Measurements from ENCODE around the gene ANGPTL1. TPM values are rescaled to one million over a fixed set of nuclear protein-coding genes. Genes with fewer than 3 reads are reported as not detected.

Gene ANGPTL1
- total RNA-seq, 1 experiment from 2014 or later: not detected

GRCh38 chr1:178825167-178825566, 45.7 kb downstream of the ANGPTL1 start:
- no peak overlapping the region for H3K4me3 ChIP-seq (ENCODE audit: low read length)
- H3K9ac ChIP-seq (ENCODE audit: low read length): no peak overlapping the region
- no peak overlapping the region for H3K27ac ChIP-seq (ENCODE audit: low read length)
- no peaks in the 10 kb centered on the region for H3K9me3 ChIP-seq (ENCODE audit: low read length)
- peaks cover 70% of the 10 kb centered on the region for H3K36me3 ChIP-seq (ENCODE audit: insufficient read depth, low read length)
- H3K4me2 ChIP-seq (ENCODE audit: low read depth, low read length, poor library complexity, severe bottlenecking): no peak overlapping the region
- no peaks in the 10 kb centered on the region for H3K27me3 ChIP-seq (ENCODE audit: low read length)
- peaks cover 81% of the 10 kb centered on the region for H3K79me2 ChIP-seq (ENCODE audit: low read length)
- no peak overlapping the region for H2AFZ ChIP-seq (ENCODE audit: low read length)
- no peaks in the 10 kb centered on the region for H3K9me2 ChIP-seq (replicated peaks; ENCODE audit: insufficient read depth, low read length)
- no peaks in the 10 kb centered on the region for H3K4me1 ChIP-seq (ENCODE audit: low read length)
- H4K20me1 ChIP-seq (ENCODE audit: insufficient read depth, low read depth, low read length): no peaks in the 10 kb centered on the region; the same call in 1 of the 2 replicates
- DNase-seq: no peak

- no peak for DNase-seq
- H3K4me1 ChIP-seq (ENCODE audit: low read length): no peaks in the 10 kb centered on the region
- no peak overlapping the region for H3K4me2 ChIP-seq (ENCODE audit: low read depth, low read length, poor library complexity, severe bottlenecking)
- peaks cover 77% of the 10 kb centered on the region for H3K36me3 ChIP-seq (ENCODE audit: insufficient read depth, low read length)
- H3K9me3 ChIP-seq (ENCODE audit: low read length): no peaks in the 10 kb centered on the region
- no peak overlapping the region for H2AFZ ChIP-seq (ENCODE audit: low read length)
- no peak overlapping the region for H3K27ac ChIP-seq (ENCODE audit: low read length)
- H3K27me3 ChIP-seq (ENCODE audit: low read length): no peaks in the 10 kb centered on the region
- H3K4me3 ChIP-seq (ENCODE audit: low read length): no peak overlapping the region
- no peak overlapping the region for H3K9ac ChIP-seq (ENCODE audit: low read length)
- H3K79me2 ChIP-seq (ENCODE audit: low read length): peaks cover 87% of the 10 kb centered on the region
- no peaks in the 10 kb centered on the region for H3K9me2 ChIP-seq (replicated peaks; ENCODE audit: insufficient read depth, low read length)
- peaks cover 3% of the 10 kb centered on the region; the same call in 1 of the 2 replicates for H4K20me1 ChIP-seq (ENCODE audit: insufficient read depth, low read depth, low read length)
Observed at GRCh38 chr1:178821134-178821866, 49.6 kb downstream of the ANGPTL1 start.

- H3K4me1 ChIP-seq (ENCODE audit: low read length): peaks cover 2% of the 10 kb centered on the region; the same call in 1 of the 2 replicates
- peaks cover 82% of the 10 kb centered on the region for H3K36me3 ChIP-seq (ENCODE audit: insufficient read depth, low read length)
- no peak overlapping the region for H3K9ac ChIP-seq (ENCODE audit: low read length)
- no peak overlapping the region for H3K4me3 ChIP-seq (ENCODE audit: low read length)
- no peaks in the 10 kb centered on the region for H3K27me3 ChIP-seq (ENCODE audit: low read length)
- H4K20me1 ChIP-seq (ENCODE audit: insufficient read depth, low read depth, low read length): peaks cover 3% of the 10 kb centered on the region; the same call in 1 of the 2 replicates
- H3K79me2 ChIP-seq (ENCODE audit: low read length): peaks cover 92% of the 10 kb centered on the region
- H3K27ac ChIP-seq (ENCODE audit: low read length): no peak overlapping the region
- no peak overlapping the region for H2AFZ ChIP-seq (ENCODE audit: low read length)
- DNase-seq: no peak
- H3K9me2 ChIP-seq (replicated peaks; ENCODE audit: insufficient read depth, low read length): no peaks in the 10 kb centered on the region
- no peaks in the 10 kb centered on the region for H3K9me3 ChIP-seq (ENCODE audit: low read length)
- no peak overlapping the region for H3K4me2 ChIP-seq (ENCODE audit: low read depth, low read length, poor library complexity, severe bottlenecking)
Observed at GRCh38 chr1:178819123-178819522, 51.8 kb downstream of the ANGPTL1 start.

GRCh38 chr1:178818416-178818815, 52.5 kb downstream of the ANGPTL1 start:
- Histone ChIP-seq H3K9me3 (ENCODE audit: low read length) (no peaks in the 10 kb centered on the region), H3K36me3 (ENCODE audit: insufficient read depth, low read length) (peaks cover 82% of the 10 kb centered on the region), H3K4me1 (ENCODE audit: low read length) (peaks cover 5% of the 10 kb centered on the region; the same call in 1 of the 2 replicates), H3K4me2 (ENCODE audit: low read depth, low read length, poor library complexity, severe bottlenecking) (no peak overlapping the region), H3K9me2 (replicated peaks; ENCODE audit: insufficient read depth, low read length) (no peaks in the 10 kb centered on the region), H3K27me3 (ENCODE audit: low read length) (no peaks in the 10 kb centered on the region), H2AFZ (ENCODE audit: low read length) (no peak overlapping the region), H3K4me3 (ENCODE audit: low read length) (no peak overlapping the region), H3K79me2 (ENCODE audit: low read length) (peaks cover 92% of the 10 kb centered on the region), H3K9ac (ENCODE audit: low read length) (no peak overlapping the region), H3K27ac (ENCODE audit: low read length) (no peak overlapping the region), H4K20me1 (ENCODE audit: insufficient read depth, low read depth, low read length) (peaks cover 3% of the 10 kb centered on the region; the same call in 1 of the 2 replicates)
- DNase-seq: no peak

- Histone ChIP-seq H3K79me2 (ENCODE audit: low read length) (peaks cover 94% of the 10 kb centered on the region), H4K20me1 (ENCODE audit: insufficient read depth, low read depth, low read length) (peaks cover 6% of the 10 kb centered on the region; the same call in 1 of the 2 replicates), H3K9me2 (replicated peaks; ENCODE audit: insufficient read depth, low read length) (no peaks in the 10 kb centered on the region), H3K4me2 (ENCODE audit: low read depth, low read length, poor library complexity, severe bottlenecking) (no peak overlapping the region), H3K4me3 (ENCODE audit: low read length) (no peak overlapping the region), H3K9me3 (ENCODE audit: low read length) (no peaks in the 10 kb centered on the region), H2AFZ (ENCODE audit: low read length) (no peak overlapping the region), H3K9ac (ENCODE audit: low read length) (no peak overlapping the region), H3K4me1 (ENCODE audit: low read length) (peaks cover 5% of the 10 kb centered on the region; the same call in 1 of the 2 replicates), H3K27me3 (ENCODE audit: low read length) (no peaks in the 10 kb centered on the region), H3K27ac (ENCODE audit: low read length) (no peak overlapping the region), H3K36me3 (ENCODE audit: insufficient read depth, low read length) (peaks cover 75% of the 10 kb centered on the region)
- no peak for DNase-seq
Observed at GRCh38 chr1:178810585-178810984, 60.3 kb downstream of the ANGPTL1 start.

- Histone ChIP-seq H3K4me3 (ENCODE audit: low read length) (no peak overlapping the region), H3K36me3 (ENCODE audit: insufficient read depth, low read length) (peaks cover 61% of the 10 kb centered on the region), H3K9ac (ENCODE audit: low read length) (no peak overlapping the region), H3K4me2 (ENCODE audit: low read depth, low read length, poor library complexity, severe bottlenecking) (no peak overlapping the region), H4K20me1 (ENCODE audit: insufficient read depth, low read depth, low read length) (peaks cover 6% of the 10 kb centered on the region; the same call in 1 of the 2 replicates), H3K4me1 (ENCODE audit: low read length) (no peaks in the 10 kb centered on the region; the same call in 1 of the 2 replicates), H3K27ac (ENCODE audit: low read length) (no peak overlapping the region), H3K9me3 (ENCODE audit: low read length) (no peaks in the 10 kb centered on the region), H3K9me2 (replicated peaks; ENCODE audit: insufficient read depth, low read length) (no peaks in the 10 kb centered on the region), H3K79me2 (ENCODE audit: low read length) (peaks cover 81% of the 10 kb centered on the region), H2AFZ (ENCODE audit: low read length) (no peak overlapping the region), H3K27me3 (ENCODE audit: low read length) (no peaks in the 10 kb centered on the region)
- DNase-seq: no peak
Observed at GRCh38 chr1:178808529-178808928, 62.3 kb downstream of the ANGPTL1 start.

GRCh38 chr1:178806665-178807300, 64.1 kb downstream of the ANGPTL1 start:
- H4K20me1 ChIP-seq (ENCODE audit: insufficient read depth, low read depth, low read length): peaks cover 6% of the 10 kb centered on the region; the same call in 1 of the 2 replicates
- no peaks in the 10 kb centered on the region; the same call in 1 of the 2 replicates for H3K4me1 ChIP-seq (ENCODE audit: low read length)
- DNase-seq: no peak
- no peaks in the 10 kb centered on the region for H3K27me3 ChIP-seq (ENCODE audit: low read length)
- H2AFZ ChIP-seq (ENCODE audit: low read length): no peak overlapping the region
- H3K79me2 ChIP-seq (ENCODE audit: low read length): peaks cover 78% of the 10 kb centered on the region
- no peak overlapping the region for H3K4me2 ChIP-seq (ENCODE audit: low read depth, low read length, poor library complexity, severe bottlenecking)
- H3K36me3 ChIP-seq (ENCODE audit: insufficient read depth, low read length): peaks cover 68% of the 10 kb centered on the region
- H3K27ac ChIP-seq (ENCODE audit: low read length): no peak overlapping the region
- no peaks in the 10 kb centered on the region for H3K9me3 ChIP-seq (ENCODE audit: low read length)
- no peak overlapping the region for H3K4me3 ChIP-seq (ENCODE audit: low read length)
- no peak overlapping the region for H3K9ac ChIP-seq (ENCODE audit: low read length)
- H3K9me2 ChIP-seq (replicated peaks; ENCODE audit: insufficient read depth, low read length): no peaks in the 10 kb centered on the region

GRCh38 chr1:178802873-178803272, 68.0 kb downstream of the ANGPTL1 start:
- H3K9me2 ChIP-seq (replicated peaks; ENCODE audit: insufficient read depth, low read length): no peaks in the 10 kb centered on the region
- H3K4me3 ChIP-seq (ENCODE audit: low read length): no peak overlapping the region
- H3K27ac ChIP-seq (ENCODE audit: low read length): no peak overlapping the region
- H4K20me1 ChIP-seq (ENCODE audit: insufficient read depth, low read depth, low read length): peaks cover 6% of the 10 kb centered on the region; the same call in 1 of the 2 replicates
- peaks cover 64% of the 10 kb centered on the region for H3K36me3 ChIP-seq (ENCODE audit: insufficient read depth, low read length)
- H2AFZ ChIP-seq (ENCODE audit: low read length): no peak overlapping the region
- DNase-seq: no peak
- H3K4me1 ChIP-seq (ENCODE audit: low read length): no peaks in the 10 kb centered on the region; the same call in 1 of the 2 replicates
- H3K27me3 ChIP-seq (ENCODE audit: low read length): no peaks in the 10 kb centered on the region
- H3K9ac ChIP-seq (ENCODE audit: low read length): no peak overlapping the region
- H3K79me2 ChIP-seq (ENCODE audit: low read length): peaks cover 80% of the 10 kb centered on the region
- H3K4me2 ChIP-seq (ENCODE audit: low read depth, low read length, poor library complexity, severe bottlenecking): no peak overlapping the region
- no peaks in the 10 kb centered on the region for H3K9me3 ChIP-seq (ENCODE audit: low read length)
